ENCODE results near the gene LRCH4.

GRCh38 chr7:100565133-100565571 lies 20.8 kb downstream of the LRCH4 start:
- TF ChIP-seq CTCF (conservative IDR thresholded peaks at IDR 0.05 in 1 of 2, IDR thresholded peaks at IDR 0.05 in 1 of 2; ENCODE audit: extremely low read depth in 1 of 2, insufficient read depth in 1 of 2, low read depth in 1 of 2, low read length in 2 of 2) (no peak), EZH2 (IDR thresholded peaks at IDR 0.05; ENCODE audit: borderline replicate concordance, low read length) (no peak)

All from mammary epithelial cell (primary cell).